Measurements from ENCODE around the gene FCAMR. TPM values are rescaled to one million over a fixed set of nuclear protein-coding genes. Genes with fewer than 3 reads are reported as not detected.

Gene FCAMR
- total and polyA plus RNA-seq, 2 donors (not counting 1 experiment from before 2014, with no cell fraction given) = not detected

- no peaks in the 10 kb centered on the region for H4K20me1 ChIP-seq (ENCODE audit: control insufficient read depth, extremely low read depth, insufficient read depth, low read length)
- no peak for DNase-seq (ENCODE audit: low read depth in 2 of 2)
- no peak overlapping the region for H3K9ac ChIP-seq (ENCODE audit: insufficient read depth, low read length)
- no peak overlapping the region for H3K4me3 ChIP-seq (replicated peaks in 1 of 4; ENCODE audit: control extremely low read depth in 1 of 4, insufficient read depth in 1 of 4, low read depth in 3 of 4, low read length in 4 of 4)
- H2AFZ ChIP-seq (ENCODE audit: low read length) = no peak overlapping the region
- no peaks in the 10 kb centered on the region for H3K79me2 ChIP-seq (ENCODE audit: control insufficient read depth, insufficient read depth, low read length)
- peaks cover 12% of the 10 kb centered on the region for H3K27me3 ChIP-seq (ENCODE audit: control insufficient read depth, insufficient read depth, low read length)
- H3K27ac ChIP-seq (ENCODE audit: insufficient read depth, low read length) = no peak overlapping the region
- no peak overlapping the region for H3K4me2 ChIP-seq (ENCODE audit: extremely low read depth, insufficient read depth, low read length)
- H3K36me3 ChIP-seq (ENCODE audit: control insufficient read depth, insufficient read depth, low read length) = no peaks in the 10 kb centered on the region
- no peaks in the 10 kb centered on the region for H3K9me3 ChIP-seq (ENCODE audit: control insufficient read depth, insufficient read depth, low read depth, low read length)
- no peaks in the 10 kb centered on the region for H3K4me1 ChIP-seq (ENCODE audit: control insufficient read depth, extremely low read depth, insufficient read depth, low read length)
- no peak for TF ChIP-seq EZH2 (IDR thresholded peaks at IDR 0.05; ENCODE audit: low read length, missing control alignments)
Observed at GRCh38 chr1:206987873-206988272, 17.6 kb upstream of the FCAMR start.

DNA sequence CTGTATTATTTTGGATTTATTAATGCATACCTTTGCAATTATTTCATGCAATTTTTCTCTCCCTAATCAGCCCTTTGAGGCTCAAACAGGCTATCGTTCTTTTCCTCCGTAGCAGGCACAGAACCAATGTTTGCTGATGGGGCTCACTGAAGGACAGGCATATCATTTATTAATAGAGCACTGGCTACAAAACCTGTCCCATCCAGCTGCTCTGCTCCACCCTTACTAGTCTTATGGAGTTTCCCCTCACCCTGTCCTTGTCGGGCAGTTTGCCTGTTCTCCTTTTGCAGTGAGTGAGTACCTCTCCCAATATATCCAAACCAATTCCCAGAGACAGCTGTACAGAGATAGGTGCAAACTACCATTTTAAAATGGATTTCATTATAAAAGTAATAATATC, 16.6 kb upstream of the FCAMR start:
- DNase-seq (ENCODE audit: low read depth in 2 of 2) = no peak
- Histone ChIP-seq H3K27me3 (ENCODE audit: control insufficient read depth, insufficient read depth, low read length) (peaks cover 12% of the 10 kb centered on the region), H3K79me2 (ENCODE audit: control insufficient read depth, insufficient read depth, low read length) (no peaks in the 10 kb centered on the region), H3K4me1 (ENCODE audit: control insufficient read depth, extremely low read depth, insufficient read depth, low read length) (no peaks in the 10 kb centered on the region), H3K36me3 (ENCODE audit: control insufficient read depth, insufficient read depth, low read length) (no peaks in the 10 kb centered on the region), H3K9ac (ENCODE audit: insufficient read depth, low read length) (no peak overlapping the region), H3K4me3 (replicated peaks in 1 of 4; ENCODE audit: control extremely low read depth in 1 of 4, insufficient read depth in 1 of 4, low read depth in 3 of 4, low read length in 4 of 4) (no peak overlapping the region), H3K9me3 (ENCODE audit: control insufficient read depth, insufficient read depth, low read depth, low read length) (no peaks in the 10 kb centered on the region), H3K4me2 (ENCODE audit: extremely low read depth, insufficient read depth, low read length) (no peak overlapping the region), H3K27ac (ENCODE audit: insufficient read depth, low read length) (no peak overlapping the region), H2AFZ (ENCODE audit: low read length) (no peak overlapping the region), H4K20me1 (ENCODE audit: control insufficient read depth, extremely low read depth, insufficient read depth, low read length) (no peaks in the 10 kb centered on the region)
- TF ChIP-seq, protein P1, sequence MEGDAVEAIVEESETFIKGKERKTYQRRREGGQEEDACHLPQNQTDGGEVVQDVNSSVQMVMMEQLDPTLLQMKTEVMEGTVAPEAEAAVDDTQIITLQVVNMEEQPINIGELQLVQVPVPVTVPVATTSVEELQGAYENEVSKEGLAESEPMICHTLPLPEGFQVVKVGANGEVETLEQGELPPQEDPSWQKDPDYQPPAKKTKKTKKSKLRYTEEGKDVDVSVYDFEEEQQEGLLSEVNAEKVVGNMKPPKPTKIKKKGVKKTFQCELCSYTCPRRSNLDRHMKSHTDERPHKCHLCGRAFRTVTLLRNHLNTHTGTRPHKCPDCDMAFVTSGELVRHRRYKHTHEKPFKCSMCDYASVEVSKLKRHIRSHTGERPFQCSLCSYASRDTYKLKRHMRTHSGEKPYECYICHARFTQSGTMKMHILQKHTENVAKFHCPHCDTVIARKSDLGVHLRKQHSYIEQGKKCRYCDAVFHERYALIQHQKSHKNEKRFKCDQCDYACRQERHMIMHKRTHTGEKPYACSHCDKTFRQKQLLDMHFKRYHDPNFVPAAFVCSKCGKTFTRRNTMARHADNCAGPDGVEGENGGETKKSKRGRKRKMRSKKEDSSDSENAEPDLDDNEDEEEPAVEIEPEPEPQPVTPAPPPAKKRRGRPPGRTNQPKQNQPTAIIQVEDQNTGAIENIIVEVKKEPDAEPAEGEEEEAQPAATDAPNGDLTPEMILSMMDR (conservative IDR thresholded peaks at IDR 0.05 in 1 of 2, IDR thresholded peaks at IDR 0.05 in 1 of 2; ENCODE audit: low read depth in 1 of 2, low read length in 2 of 2) = no peak
- TF ChIP-seq EZH2 (IDR thresholded peaks at IDR 0.05; ENCODE audit: low read length, missing control alignments) = no peak

DNA sequence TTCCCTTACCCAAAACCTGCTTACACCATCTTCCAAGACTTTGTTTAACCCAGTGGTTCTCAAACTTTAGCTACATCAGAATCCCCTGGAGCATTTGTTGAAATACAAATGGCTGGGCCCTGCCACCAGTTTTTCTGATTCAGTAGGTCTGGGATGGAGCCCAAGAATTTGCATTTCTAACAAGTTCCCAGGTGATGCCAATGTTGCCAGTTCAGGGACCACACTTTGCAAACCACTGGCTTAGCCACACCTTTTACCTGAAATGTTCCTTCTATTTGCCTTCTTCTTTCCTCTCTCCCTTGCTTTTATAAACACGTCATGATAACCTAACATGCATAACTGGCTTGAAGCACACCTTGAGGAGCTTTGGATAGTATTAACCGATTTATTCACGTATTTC, 16.1 kb upstream of the FCAMR start:
- no peak overlapping the region for H3K27ac ChIP-seq (ENCODE audit: insufficient read depth, low read length)

More for the DNA sequence above, 16.1 kb upstream of the FCAMR start:
- no peaks in the 10 kb centered on the region for H3K4me1 ChIP-seq (ENCODE audit: control insufficient read depth, extremely low read depth, insufficient read depth, low read length)
- no peak overlapping the region for H2AFZ ChIP-seq (ENCODE audit: low read length)
- H4K20me1 ChIP-seq (ENCODE audit: control insufficient read depth, extremely low read depth, insufficient read depth, low read length) = no peaks in the 10 kb centered on the region
- H3K27me3 ChIP-seq (ENCODE audit: control insufficient read depth, insufficient read depth, low read length) = peaks cover 12% of the 10 kb centered on the region
- TF ChIP-seq EZH2 (IDR thresholded peaks at IDR 0.05; ENCODE audit: low read length, missing control alignments) = no peak
- TF ChIP-seq, protein P1 (conservative IDR thresholded peaks at IDR 0.05 in 1 of 2, IDR thresholded peaks at IDR 0.05 in 1 of 2; ENCODE audit: low read depth in 1 of 2, low read length in 2 of 2) = no peak
- H3K4me2 ChIP-seq (ENCODE audit: extremely low read depth, insufficient read depth, low read length) = no peak overlapping the region
- H3K79me2 ChIP-seq (ENCODE audit: control insufficient read depth, insufficient read depth, low read length) = no peaks in the 10 kb centered on the region
- no peak overlapping the region for H3K9ac ChIP-seq (ENCODE audit: insufficient read depth, low read length)
- DNase-seq (ENCODE audit: low read depth in 2 of 2) = no peak
- H3K9me3 ChIP-seq (ENCODE audit: control insufficient read depth, insufficient read depth, low read depth, low read length) = no peaks in the 10 kb centered on the region
- no peaks in the 10 kb centered on the region for H3K36me3 ChIP-seq (ENCODE audit: control insufficient read depth, insufficient read depth, low read length)
- no peak overlapping the region for H3K4me3 ChIP-seq (replicated peaks in 1 of 4; ENCODE audit: control extremely low read depth in 1 of 4, insufficient read depth in 1 of 4, low read depth in 3 of 4, low read length in 4 of 4)
